IMR-90 (cell line): ENCODE measurements around the gene ARID4B. TPM values are rescaled to one million over a fixed set of nuclear protein-coding genes. Genes with fewer than 3 reads are reported as not detected.
A peak's percentile ranks its signal among the peaks of the same experiment; 100 is the strongest.

Experiments
- ATAC-seq: fragments of 200-7000 bp; cut with Tn5 transposase; 2 replicates; pipeline ENCODE4 v1.9.1; 2020; ENCODE audit warnings: low read depth, mild to moderate bottlenecking, moderate library complexity
- BruUV-seq: library from RNA; stranded (reverse); fragments of 400-500 nt; replicated peaks from 2 replicates; lab custom pipeline; 2021; lab: Mats Ljungman, UMichigan
- CTCF ChIA-PET: fragments of 300-600 bp; formaldehyde crosslinking; extraction: SDS; loops from one replicate; lab custom pipeline; 2021; ENCODE audit warnings: antibody characterized with exemption; lab: Yijun Ruan, JAX
- POLR2A ChIA-PET: fragments of 300-600 bp; sonication (Branson Sonifier 250); formaldehyde crosslinking; loops from one replicate; lab custom pipeline; 2022; ENCODE audit warnings: antibody characterized with exemption; ENCODE audit not compliant: unreplicated experiment; lab: Charles Lee
- DNase-seq: peaks from one replicate; pipeline ENCODE4 v3.0.0; 2013
- H2AFZ ChIP-seq: replicated peaks from 2 replicates; pipeline ENCODE3; 2013; ENCODE audit warnings: low read length, mild to moderate bottlenecking; ENCODE audit not compliant: poor library complexity
- H2AK5ac ChIP-seq: 2 replicates; pipeline ENCODE4 v1.6.1; 2013; ENCODE audit warnings: low read depth, low read length, inconsistent platforms
- H2AK9ac ChIP-seq: replicated peaks from 2 replicates; pipeline ENCODE3; 2013; ENCODE audit warnings: mild to moderate bottlenecking, low read depth, low read length, moderate library complexity; ENCODE audit not compliant: poor library complexity
- H2BK120ac ChIP-seq: 2 replicates; pipeline ENCODE4 v1.6.1; 2013; ENCODE audit warnings: low read depth, low read length, inconsistent platforms
- H2BK15ac ChIP-seq: 3 replicates; pipeline ENCODE4 v1.6.1; 2013; ENCODE audit warnings: low read depth, low read length, inconsistent platforms
- H2BK20ac ChIP-seq: 2 replicates; pipeline ENCODE4 v1.6.1; 2013; ENCODE audit warnings: low read depth, mild to moderate bottlenecking, inconsistent platforms, low read length, moderate library complexity
- H2BK5ac ChIP-seq: 2 replicates; pipeline ENCODE4 v1.6.1; 2013; ENCODE audit warnings: mild to moderate bottlenecking, low read depth, low read length, inconsistent platforms; ENCODE audit not compliant: poor library complexity, severe bottlenecking
- H3K14ac ChIP-seq: replicated peaks from 2 replicates; pipeline ENCODE4 v1.6.1; 2013; ENCODE audit warnings: low read depth, low read length, inconsistent platforms
- H3K18ac ChIP-seq: 2 replicates; pipeline ENCODE4 v1.6.1; 2013; ENCODE audit warnings: low read depth, low read length, control low read depth
- H3K23ac ChIP-seq: 2 replicates; pipeline ENCODE4 v1.6.1; 2013; ENCODE audit warnings: low read depth, low read length, inconsistent platforms
- H3K27ac ChIP-seq: 2 replicates; pipeline ENCODE4 v1.5.1; 2013; ENCODE audit warnings: mild to moderate bottlenecking, control low read depth, low read length; ENCODE audit not compliant: insufficient read depth
- H3K27me3 ChIP-seq: 2 replicates; pipeline ENCODE4 v1.6.1; 2013; ENCODE audit warnings: low read length; ENCODE audit not compliant: control insufficient read depth, insufficient read depth
- H3K36me3 ChIP-seq: 2 replicates; pipeline ENCODE4 v1.6.1; 2013; ENCODE audit warnings: low read length, mixed read lengths; ENCODE audit not compliant: control insufficient read depth, insufficient read depth
- H3K4ac ChIP-seq: 2 replicates; pipeline ENCODE4 v1.6.1; 2013; ENCODE audit warnings: low read depth, low read length, inconsistent platforms
- H3K4me1 ChIP-seq: 2 replicates; pipeline ENCODE4 v1.6.1; 2013; ENCODE audit warnings: low read length, mixed read lengths; ENCODE audit not compliant: control insufficient read depth, insufficient read depth
- H3K4me2 ChIP-seq: 2 replicates; pipeline ENCODE4 v1.6.1; 2013; ENCODE audit warnings: low read depth, mild to moderate bottlenecking, control low read depth, low read length, moderate library complexity
- H3K4me3 ChIP-seq: 2 replicates; pipeline ENCODE4 v1.5.1; 2013; ENCODE audit warnings: low read depth, mild to moderate bottlenecking, control low read depth, low read length, moderate library complexity; ENCODE audit not compliant: insufficient read depth
- H3K56ac ChIP-seq: 2 replicates; pipeline ENCODE4 v1.6.1; 2013; ENCODE audit warnings: low read length, inconsistent platforms; ENCODE audit not compliant: insufficient read depth; ENCODE audit errors: extremely low read depth
- H3K79me1 ChIP-seq, 2 experiments: 2 replicates each; pipeline ENCODE4 v1.6.1; 2013; ENCODE audit warnings: low read length in 2 of 2, inconsistent platforms in 1 of 2, low read depth in 1 of 2
- H3K9ac ChIP-seq: 2 replicates; pipeline ENCODE4 v1.6.1; 2013; ENCODE audit warnings: low read depth, low read length, control low read depth
- H3K9me1 ChIP-seq: 2 replicates; pipeline ENCODE4 v1.6.1; 2013; ENCODE audit warnings: low read length, inconsistent platforms; ENCODE audit not compliant: insufficient read depth
- H3K9me3 ChIP-seq: 2 replicates; pipeline ENCODE4 v1.6.1; 2013; ENCODE audit warnings: low read length; ENCODE audit not compliant: control insufficient read depth, insufficient read depth
- H4K20me1 ChIP-seq: 2 replicates; pipeline ENCODE4 v1.6.1; 2013; ENCODE audit warnings: low read length, inconsistent platforms; ENCODE audit not compliant: insufficient read depth
- H4K5ac ChIP-seq: 2 replicates; pipeline ENCODE4 v1.6.1; 2013; ENCODE audit warnings: mild to moderate bottlenecking, low read depth, low read length, control low read depth
- H4K8ac ChIP-seq, 2 experiments: 2 replicates each; pipeline ENCODE4 v1.6.1; 2013; ENCODE audit warnings: low read depth in 2 of 2, low read length in 2 of 2, control low read depth in 1 of 2, inconsistent platforms in 1 of 2
- H4K91ac ChIP-seq: 2 replicates; pipeline ENCODE4 v1.6.1; 2013; ENCODE audit warnings: low read depth, low read length, inconsistent platforms; ENCODE audit not compliant: insufficient read depth
- BHLHE40 ChIP-seq: fragments of 150-350 bp; IDR thresholded peaks from 2 replicates; pipeline ENCODE4 v1.6.1; 2016; ENCODE audit warnings: mild to moderate bottlenecking, low read depth, low read length
- CEBPB ChIP-seq: IDR thresholded peaks from 2 replicates; pipeline ENCODE4 v1.6.1; 2012; ENCODE audit warnings: low read depth, low read length, improper control_type of control experiment
- ELK1 ChIP-seq: fragments of 150-350 bp; IDR thresholded peaks from 2 replicates; pipeline ENCODE4 v1.6.1; 2016; ENCODE audit warnings: low read depth, mild to moderate bottlenecking, low read length, moderate library complexity, borderline replicate concordance
- MAFK ChIP-seq: IDR thresholded peaks from 2 replicates; pipeline ENCODE4 v1.6.1; 2012; ENCODE audit warnings: low read depth, low read length, improper control_type of control experiment
- MAZ ChIP-seq: IDR thresholded peaks from 2 replicates; pipeline ENCODE4 v1.6.1; 2012; ENCODE audit warnings: low read depth, mild to moderate bottlenecking, low read length, improper control_type of control experiment, moderate library complexity, borderline replicate concordance
- MXI1 ChIP-seq: IDR thresholded peaks from 2 replicates; pipeline ENCODE4 v1.6.1; 2012; ENCODE audit warnings: low read depth, mild to moderate bottlenecking, low read length, moderate library complexity, borderline replicate concordance
- NFE2L2 ChIP-seq: fragments of 150-350 bp; IDR thresholded peaks from 2 replicates; pipeline ENCODE4 v1.6.1; 2016; ENCODE audit warnings: low read depth, mild to moderate bottlenecking, low read length
- POLR2A ChIP-seq: IDR thresholded peaks from 2 replicates; pipeline ENCODE4 v1.6.1; 2012; ENCODE audit warnings: mild to moderate bottlenecking, low read depth, low read length
- RFX5 ChIP-seq: IDR thresholded peaks from 2 replicates; pipeline ENCODE4 v1.8.0; 2012; ENCODE audit warnings: low read depth, mild to moderate bottlenecking, low read length, moderate library complexity
- WGBS, 2 experiments: methylation state at CpG; one replicate each; pipeline versions ENCODE4 v1.1.5 to v1.1.7; 2013; ENCODE audit warnings: missing lambda C conversion rate in 2 of 2; ENCODE audit not compliant: insufficient read length in 1 of 2; ENCODE audit errors: extremely low coverage in 2 of 2; 5-methylcytosine and 5-hydroxymethylcytosine counted together
- dilution Hi-C: fragments of 300-500 bp; cut with HindIII; formaldehyde crosslinking; loops from one replicate; pipeline ENCODE4 v1.14.3; 2018; ENCODE audit warnings: low sequenced_read_pairs; ENCODE audit not compliant: unreplicated experiment
- in situ Hi-C: fragments of 300-500 bp; cut with MboI; formaldehyde crosslinking; loops from 3 replicates; pipeline ENCODE4 v1.14.3; 2019; ENCODE audit warnings: low sequenced_read_pairs, inconsistent platforms, mixed read lengths
- intact Hi-C: fragments of 100-400 bp; cut with micrococcal nuclease; formaldehyde crosslinking; loops from 2 replicates; pipeline ENCODE4 v1.10.0; 2022
- polyA plus RNA-seq, 3 experiments: library from polyadenylated mRNA; depleted of rRNA; stranded (reverse); fragments of >200 nt; gene quantifications; 2 replicates each; pipeline ENCODE4 v1.2.3, GENCODE V29; 2012; ENCODE audit warnings: low replicate concordance in 1 of 3
- total RNA-seq: library from RNA; depleted of rRNA; stranded (reverse); fragments of >200 nt; gene quantifications from 2 replicates; pipeline ENCODE4 v1.2.3, GENCODE V29; 2012
- TF ChIP-seq, protein P1 (sequence below): conservative IDR thresholded peaks from 2 replicates; pipeline ENCODE4 v1.5.1; 2012; ENCODE audit warnings: mild to moderate bottlenecking, low read depth, low read length, improper control_type of control experiment

Gene ARID4B
- total and polyA plus RNA-seq, 2 of the 4 experiments (the other 2 are of a cell fraction): 8.5 to 16.0 TPM

DNA sequence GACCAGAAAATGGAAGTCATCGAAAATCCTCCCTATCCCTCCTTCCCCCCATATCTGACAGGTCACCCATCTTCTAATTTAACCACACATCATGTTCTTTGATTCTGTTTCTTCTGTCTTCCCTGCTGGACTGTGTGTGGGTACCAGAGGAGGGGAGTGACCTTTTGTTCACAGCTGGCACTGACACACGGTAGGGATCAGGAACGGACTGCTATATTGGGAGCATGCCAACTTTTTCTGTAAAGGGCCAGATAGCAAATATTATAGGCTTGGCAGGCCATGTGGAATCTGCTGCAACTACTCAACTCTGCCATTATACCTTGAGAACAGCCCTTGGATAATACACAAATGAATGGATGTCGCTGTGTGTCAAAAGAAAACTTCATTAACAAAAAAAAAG lies 191.9 kb downstream of the ARID4B start:
- Histone ChIP-seq H4K5ac (no peak overlapping the region), H3K9ac (no peak overlapping the region), H2AFZ (peak overlapping the region; percentile 43), H2AK9ac (no peak overlapping the region), H2BK20ac (no peak overlapping the region), H2BK5ac (no peak overlapping the region), H3K9me3 (no peaks in the 10 kb centered on the region), H3K18ac (no peak overlapping the region), H3K4ac (no peak overlapping the region), H4K20me1 (no peaks in the 10 kb centered on the region), H3K36me3 (peaks cover 43% of the 10 kb centered on the region), H2AK5ac (no peak overlapping the region), H3K56ac (no peak overlapping the region), H3K14ac (no peak overlapping the region), H3K4me1 (peaks cover 5% of the 10 kb centered on the region), H3K23ac (no peak overlapping the region), H4K8ac (no peak overlapping the region), H3K27me3 (no peaks in the 10 kb centered on the region), H3K9me1 (peaks cover 3% of the 10 kb centered on the region; the same call in 1 of the 2 replicates), H3K4me2 (no peak overlapping the region), H2BK15ac (no peak overlapping the region), H2BK120ac (no peak overlapping the region), H3K27ac (no peak overlapping the region), H3K4me3 (no peak overlapping the region), H4K91ac (no peak overlapping the region), H3K79me1 (peaks cover 17 to 20% of the 10 kb centered on the region in 2 experiments)
- intact Hi-C loops (no loop called here), in situ Hi-C loops (no loop called here), dilution Hi-C loops (no loop called here)
- ChIA-PET POLR2A (no interaction called here), CTCF (no interaction called here)
- DNase-seq: no peak
- TF ChIP-seq ELK1 (no peak), BHLHE40 (no peak), MAFK (no peak), POLR2A (no peak), MXI1 (no peak), MAZ (no peak), RFX5 (no peak), NFE2L2 (no peak), CEBPB (no peak)
- TF ChIP-seq, protein P1, sequence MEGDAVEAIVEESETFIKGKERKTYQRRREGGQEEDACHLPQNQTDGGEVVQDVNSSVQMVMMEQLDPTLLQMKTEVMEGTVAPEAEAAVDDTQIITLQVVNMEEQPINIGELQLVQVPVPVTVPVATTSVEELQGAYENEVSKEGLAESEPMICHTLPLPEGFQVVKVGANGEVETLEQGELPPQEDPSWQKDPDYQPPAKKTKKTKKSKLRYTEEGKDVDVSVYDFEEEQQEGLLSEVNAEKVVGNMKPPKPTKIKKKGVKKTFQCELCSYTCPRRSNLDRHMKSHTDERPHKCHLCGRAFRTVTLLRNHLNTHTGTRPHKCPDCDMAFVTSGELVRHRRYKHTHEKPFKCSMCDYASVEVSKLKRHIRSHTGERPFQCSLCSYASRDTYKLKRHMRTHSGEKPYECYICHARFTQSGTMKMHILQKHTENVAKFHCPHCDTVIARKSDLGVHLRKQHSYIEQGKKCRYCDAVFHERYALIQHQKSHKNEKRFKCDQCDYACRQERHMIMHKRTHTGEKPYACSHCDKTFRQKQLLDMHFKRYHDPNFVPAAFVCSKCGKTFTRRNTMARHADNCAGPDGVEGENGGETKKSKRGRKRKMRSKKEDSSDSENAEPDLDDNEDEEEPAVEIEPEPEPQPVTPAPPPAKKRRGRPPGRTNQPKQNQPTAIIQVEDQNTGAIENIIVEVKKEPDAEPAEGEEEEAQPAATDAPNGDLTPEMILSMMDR: no peak
- no TSS peak for BruUV-seq
- ATAC-seq: no peak
- WGBS, 2 experiments: 83% methylated on average over 1 of the region's 4 CpGs; no CpG with 5 or more reads in 1 of the 2 experiments
